Measurements from ENCODE around the gene PI4KA.

GRCh38 chr22:20853236-20853660, 5.4 kb downstream of the PI4KA start:
- no peak for TF ChIP-seq CTCF (IDR thresholded peaks at IDR 0.05)
- no peak for TF ChIP-seq POLR2A (IDR thresholded peaks at IDR 0.05)
